HepG2 (cell line): ENCODE data around the gene CLCNKA. TPM values are rescaled to one million over a fixed set of nuclear protein-coding genes. Genes with fewer than 3 reads are reported as not detected.

ENCODE experiments used
- ATAC-seq: fragments of 200-7000 bp; cut with Tn5 transposase; 3 replicates; pipeline ENCODE4 v1.9.1; 2020; ENCODE audit warnings: mild to moderate bottlenecking, moderate library complexity
- BruUV-seq: library from RNA; stranded (reverse); fragments of 400-500 nt; replicated peaks from 2 replicates; lab custom pipeline; 2021; lab: Mats Ljungman, UMichigan
- CTCF ChIA-PET: fragments of 300-600 bp; formaldehyde crosslinking; extraction: SDS; loops from one replicate; lab custom pipeline; 2021; ENCODE audit warnings: low total read pairs, inconsistent platforms, low intra/inter-chr PET ratio; lab: Yijun Ruan, JAX
- POLR2A ChIA-PET: fragments of 350-600 bp; sonication (Branson Sonifier 250); formaldehyde crosslinking; loops from one replicate; lab custom pipeline; 2020; ENCODE audit warnings: antibody characterized with exemption, inconsistent platforms; lab: Yijun Ruan, JAX
- DNase-seq: peaks from one replicate; pipeline ENCODE4 v3.0.0-alpha.2; 2015; ENCODE audit warnings: low spot score
- FAIRE-seq: peaks from 3 replicates; lab custom pipeline; 2011; peaks lifted over from hg19 to GRCh38; lab: Jason Lieb, UNC
- H2AFZ ChIP-seq: one replicate; pipeline ENCODE4 v1.6.1; 2011; ENCODE audit warnings: low read length, inconsistent platforms
- H3K27ac ChIP-seq: fragments of 300-600 bp; 3 replicates; pipeline ENCODE4 v1.8.0; 2011; ENCODE audit warnings: mixed run types, mild to moderate bottlenecking, mixed read lengths, low read length, inconsistent platforms; ENCODE audit not compliant: insufficient read depth; ENCODE audit errors: extremely low read length
- H3K27me3 ChIP-seq, 2 experiments: fragments of 200-600 bp in 1 of 2; 2 replicates in 1 of 2; 3 replicates in 1 of 2; pipeline versions ENCODE4 v1.6.0 to v1.8.0; 2011; ENCODE audit warnings: low read length in 2 of 2, mild to moderate bottlenecking in 2 of 2, moderate library complexity in 2 of 2, inconsistent platforms in 1 of 2; ENCODE audit not compliant: insufficient read depth in 2 of 2, control insufficient read depth in 1 of 2
- H3K36me3 ChIP-seq, 2 experiments: fragments of 200-600 bp in 1 of 2; replicated peaks in 1 of 2; 2 replicates in 1 of 2; 3 replicates in 1 of 2; pipeline versions ENCODE4 v1.5.1 to v1.8.0; 2011; ENCODE audit warnings: low read length in 2 of 2, inconsistent platforms in 1 of 2; ENCODE audit not compliant: insufficient read depth in 2 of 2, control insufficient read depth in 1 of 2
- H3K4me1 ChIP-seq: 2 replicates; pipeline ENCODE4 v1.5.1; 2012; ENCODE audit warnings: low read length, inconsistent platforms; ENCODE audit not compliant: insufficient read depth
- H3K4me2 ChIP-seq: 2 replicates; pipeline ENCODE4 v1.6.0; 2011; ENCODE audit warnings: low read depth, low read length, inconsistent platforms
- H3K4me3 ChIP-seq, 3 experiments: fragments of 200-600 bp in 1 of 3; sonication (generic), shearing (Covaris generic) in 1 of 3; replicated peaks in 1 of 3; 2 replicates each; pipeline ENCODE4 v1.5.1; 2011 to 2016; ENCODE audit warnings: low read length in 3 of 3, inconsistent platforms in 2 of 3, low read depth in 2 of 3, mild to moderate bottlenecking in 2 of 3, control low read depth in 1 of 3, mixed read lengths in 1 of 3; ENCODE audit not compliant: insufficient read depth in 1 of 3
- H3K79me2 ChIP-seq: one replicate; pipeline ENCODE4 v1.6.1; 2011; ENCODE audit warnings: low read length, inconsistent platforms; ENCODE audit not compliant: insufficient read depth
- H3K9ac ChIP-seq: 2 replicates; pipeline ENCODE4 v1.6.0; 2011; ENCODE audit warnings: mild to moderate bottlenecking, low read depth, low read length, inconsistent platforms; ENCODE audit not compliant: insufficient read depth
- H3K9me3 ChIP-seq: 2 replicates; pipeline ENCODE4 v1.5.1; 2012; ENCODE audit warnings: mild to moderate bottlenecking, low read length
- H4K20me1 ChIP-seq: 2 replicates; pipeline ENCODE4 v1.6.0; 2011; ENCODE audit warnings: inconsistent platforms, mild to moderate bottlenecking, low read length, moderate library complexity; ENCODE audit not compliant: insufficient read depth
- BRF2 ChIP-seq: sonication (generic); formaldehyde crosslinking; IDR thresholded peaks from 2 replicates; pipeline ENCODE4 v1.8.1; 2022; ENCODE audit warnings: mild to moderate bottlenecking, missing genetic modification reagents
- GPN1 ChIP-seq: sonication (generic); formaldehyde crosslinking; IDR thresholded peaks from 2 replicates; pipeline ENCODE4 v1.5.1; 2020; ENCODE audit warnings: missing genetic modification reagents, borderline replicate concordance
- RBFOX2 ChIP-seq: fragments of 200-400 bp; formaldehyde crosslinking; IDR thresholded peaks from 2 replicates; pipeline ENCODE4 v1.6.1; 2017; ENCODE audit warnings: low read depth, mild to moderate bottlenecking, low read length
- SMARCC2 ChIP-seq: fragments of 450-650 bp; IDR thresholded peaks from 2 replicates; pipeline ENCODE4 v1.6.1; 2017; ENCODE audit warnings: antibody characterized with exemption, mild to moderate bottlenecking
- TFE3 ChIP-seq: IDR thresholded peaks from 2 replicates; pipeline ENCODE4 v1.6.1; 2016
- ZBTB3 ChIP-seq: sonication (generic); formaldehyde crosslinking; IDR thresholded peaks from 2 replicates; pipeline ENCODE4 v1.4.0; 2020; ENCODE audit warnings: low read depth, mild to moderate bottlenecking, moderate library complexity, missing genetic modification reagents, borderline replicate concordance
- ZNF143 ChIP-seq: sonication (generic); formaldehyde crosslinking; IDR thresholded peaks from 2 replicates; pipeline ENCODE4 v1.4.0; 2020; ENCODE audit warnings: missing genetic modification reagents
- ZNF225 ChIP-seq: sonication (generic); formaldehyde crosslinking; IDR thresholded peaks from 2 replicates; pipeline ENCODE4 v1.4.0; 2020; ENCODE audit warnings: mild to moderate bottlenecking, missing genetic modification reagents
- WGBS: methylation state at CpG from one replicate; pipeline ENCODE4 v1.1.6; 2017; ENCODE audit warnings: low lambda C conversion rate; 5-methylcytosine and 5-hydroxymethylcytosine counted together
- in situ Hi-C: cut with HindIII; loops from 2 replicates; pipeline ENCODE4 v1.10.0; 2017; ENCODE audit warnings: low pct_unique_long_range_greater_than_20kb; ENCODE audit not compliant: extremely low pct_ligation_motif_present
- intact Hi-C: fragments of 100-400 bp; cut with micrococcal nuclease; formaldehyde crosslinking; loops from one replicate; pipeline ENCODE4 v1.10.0; 2022; ENCODE audit not compliant: unreplicated experiment
- polyA plus RNA-seq, 8 experiments: library from polyadenylated mRNA; depleted of rRNA in 3 of 8; stranded (reverse) in 7 of 8; unstranded in 1 of 8; fragments of >200 nt; fragmentation: Illumina TruSeq in 4 of 8; extraction: Trizol in 4 of 8; gene quantifications; 2 replicates each; pipeline versions ENCODE4 v1.2.1 to v1.2.3, GENCODE V29; 2011 to 2016; ENCODE audit warnings: low read depth in 4 of 8, missing spikeins in 1 of 8, mixed read lengths in 1 of 8; ENCODE audit not compliant: insufficient read depth in 1 of 8
- total RNA-seq, 5 experiments: library from RNA; depleted of rRNA; stranded (reverse); fragments of >200 nt; fragmentation: Illumina TruSeq; extraction: Trizol; gene quantifications; 2 replicates each; pipeline ENCODE4 v1.2.3, GENCODE V29; 2016; ENCODE audit warnings: low read depth in 1 of 5
- TF ChIP-seq, protein P1 (sequence below): sonication (generic); formaldehyde crosslinking; IDR thresholded peaks from one replicate; pipeline ENCODE4 v1.5.1; 2020; ENCODE audit warnings: mild to moderate bottlenecking, missing genetic modification reagents; ENCODE audit errors: not compliant biosample characterization
- TF ChIP-seq, protein P2 (sequence below): sonication (generic); formaldehyde crosslinking; IDR thresholded peaks from 2 replicates; pipeline ENCODE4 v1.5.1; 2020; ENCODE audit warnings: mild to moderate bottlenecking, moderate library complexity, missing genetic modification reagents

The CLCNKA gene
- total and polyA plus RNA-seq, 2 of the 13 experiments (the other 11 are each of a cell fraction or from before 2014, with no cell fraction given): 0.03 TPM; not detected in 1

DNA sequence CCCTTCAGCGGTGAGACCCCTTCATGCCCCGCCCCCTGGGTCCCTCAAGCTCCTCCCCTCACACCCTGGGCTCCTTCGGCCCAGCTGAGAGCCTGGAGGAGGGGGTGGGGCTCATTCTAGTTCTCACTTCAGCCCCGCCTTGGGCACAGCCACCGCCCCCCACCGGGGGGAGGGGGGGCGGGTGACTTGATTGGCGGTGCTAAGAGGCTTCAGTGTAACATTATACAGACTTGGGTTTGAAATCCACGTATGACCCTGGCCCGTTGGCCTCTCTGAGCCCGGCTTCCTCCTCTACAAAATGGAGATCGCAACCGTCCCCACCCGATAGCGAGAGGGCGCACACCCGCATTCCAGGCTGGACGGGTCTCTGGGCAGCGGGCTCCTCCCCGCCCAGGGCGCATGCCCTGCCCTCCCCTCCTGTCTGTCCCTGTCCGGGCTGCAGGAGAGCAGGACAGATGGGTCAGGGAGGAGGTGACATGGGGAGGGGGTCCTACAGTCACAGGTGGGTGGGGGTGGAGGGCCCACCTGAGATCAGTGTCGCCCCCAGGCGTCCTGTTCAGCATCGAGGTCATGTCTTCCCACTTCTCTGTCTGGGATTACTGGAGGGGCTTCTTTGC is 26.8 kb downstream of the CLCNKA start (continued):
- TF ChIP-seq, protein P1, sequence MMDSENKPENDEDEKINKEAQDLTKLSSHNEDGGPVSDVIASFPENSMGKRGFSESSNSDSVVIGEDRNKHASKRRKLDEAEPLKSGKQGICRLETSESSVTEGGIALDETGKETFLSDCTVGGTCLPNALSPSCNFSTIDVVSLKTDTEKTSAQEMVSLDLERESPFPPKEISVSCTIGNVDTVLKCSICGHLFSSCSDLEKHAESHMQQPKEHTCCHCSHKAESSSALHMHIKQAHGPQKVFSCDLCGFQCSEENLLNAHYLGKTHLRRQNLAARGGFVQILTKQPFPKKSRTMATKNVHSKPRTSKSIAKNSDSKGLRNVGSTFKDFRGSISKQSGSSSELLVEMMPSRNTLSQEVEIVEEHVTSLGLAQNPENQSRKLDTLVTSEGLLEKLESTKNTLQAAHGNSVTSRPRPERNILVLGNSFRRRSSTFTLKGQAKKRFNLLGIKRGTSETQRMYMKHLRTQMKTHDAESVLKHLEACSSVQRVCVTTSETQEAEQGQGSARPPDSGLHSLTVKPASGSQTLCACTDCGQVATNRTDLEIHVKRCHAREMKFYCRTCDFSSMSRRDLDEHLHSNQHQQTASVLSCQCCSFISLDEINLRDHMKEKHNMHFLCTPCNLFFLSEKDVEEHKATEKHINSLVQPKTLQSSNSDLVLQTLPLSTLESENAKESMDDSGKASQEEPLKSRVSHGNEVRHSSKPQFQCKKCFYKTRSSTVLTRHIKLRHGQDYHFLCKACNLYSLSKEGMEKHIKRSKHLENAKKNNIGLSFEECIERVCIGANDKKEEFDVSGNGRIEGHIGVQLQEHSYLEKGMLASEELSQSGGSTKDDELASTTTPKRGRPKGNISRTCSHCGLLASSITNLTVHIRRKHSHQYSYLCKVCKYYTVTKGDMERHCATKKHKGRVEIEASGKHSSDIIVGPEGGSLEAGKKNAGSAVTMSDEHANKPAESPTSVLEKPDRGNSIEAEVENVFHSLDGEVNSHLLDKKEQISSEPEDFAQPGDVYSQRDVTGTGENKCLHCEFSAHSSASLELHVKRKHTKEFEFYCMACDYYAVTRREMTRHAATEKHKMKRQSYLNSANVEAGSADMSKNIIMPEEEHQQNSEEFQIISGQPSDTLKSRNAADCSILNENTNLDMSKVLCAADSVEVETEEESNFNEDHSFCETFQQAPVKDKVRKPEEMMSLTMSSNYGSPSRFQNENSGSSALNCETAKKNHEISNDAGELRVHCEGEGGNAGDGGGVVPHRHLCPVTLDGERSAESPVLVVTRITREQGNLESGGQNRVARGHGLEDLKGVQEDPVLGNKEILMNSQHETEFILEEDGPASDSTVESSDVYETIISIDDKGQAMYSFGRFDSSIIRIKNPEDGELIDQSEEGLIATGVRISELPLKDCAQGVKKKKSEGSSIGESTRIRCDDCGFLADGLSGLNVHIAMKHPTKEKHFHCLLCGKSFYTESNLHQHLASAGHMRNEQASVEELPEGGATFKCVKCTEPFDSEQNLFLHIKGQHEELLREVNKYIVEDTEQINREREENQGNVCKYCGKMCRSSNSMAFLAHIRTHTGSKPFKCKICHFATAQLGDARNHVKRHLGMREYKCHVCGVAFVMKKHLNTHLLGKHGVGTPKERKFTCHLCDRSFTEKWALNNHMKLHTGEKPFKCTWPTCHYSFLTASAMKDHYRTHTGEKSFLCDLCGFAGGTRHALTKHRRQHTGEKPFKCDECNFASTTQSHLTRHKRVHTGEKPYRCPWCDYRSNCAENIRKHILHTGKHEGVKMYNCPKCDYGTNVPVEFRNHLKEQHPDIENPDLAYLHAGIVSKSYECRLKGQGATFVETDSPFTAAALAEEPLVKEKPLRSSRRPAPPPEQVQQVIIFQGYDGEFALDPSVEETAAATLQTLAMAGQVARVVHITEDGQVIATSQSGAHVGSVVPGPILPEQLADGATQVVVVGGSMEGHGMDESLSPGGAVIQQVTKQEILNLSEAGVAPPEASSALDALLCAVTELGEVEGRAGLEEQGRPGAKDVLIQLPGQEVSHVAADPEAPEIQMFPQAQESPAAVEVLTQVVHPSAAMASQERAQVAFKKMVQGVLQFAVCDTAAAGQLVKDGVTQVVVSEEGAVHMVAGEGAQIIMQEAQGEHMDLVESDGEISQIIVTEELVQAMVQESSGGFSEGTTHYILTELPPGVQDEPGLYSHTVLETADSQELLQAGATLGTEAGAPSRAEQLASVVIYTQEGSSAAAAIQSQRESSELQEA (CRISPR knock-in tag): no peak

GRCh38 chr1:16050328-16050727 is 28.5 kb downstream of the CLCNKA start:
- in situ Hi-C loops (no loop called here), intact Hi-C loops (no loop called here)
- Histone ChIP-seq H3K9ac (no peak overlapping the region), H3K27me3 (peaks cover 6 to 43% of the 10 kb centered on the region in 2 experiments; a peak in 3 of 5 replicates), H4K20me1 (no peaks in the 10 kb centered on the region), H3K4me3 (no peak overlapping the region), H3K36me3 (no peaks in the 10 kb centered on the region), H2AFZ (no peak overlapping the region), H3K4me1 (peaks cover 10% of the 10 kb centered on the region), H3K27ac (no peak overlapping the region), H3K9me3 (no peaks in the 10 kb centered on the region), H3K79me2 (no peaks in the 10 kb centered on the region), H3K4me2 (no peak overlapping the region)
- no TSS peak for BruUV-seq
- ChIA-PET CTCF (no interaction called here), POLR2A (no interaction called here)
- 0% methylated on average over 1 of the region's 7 CpGs for WGBS
- DNase-seq (no peak), FAIRE-seq (no peak), ATAC-seq (no peak)
- TF ChIP-seq GPN1 (CRISPR knock-in tag) (no peak), ZBTB3 (CRISPR knock-in tag) (no peak), ZNF225 (CRISPR knock-in tag) (no peak), RBFOX2 (no peak), BRF2 (no peak), TFE3 (CRISPR knock-in tag) (no peak), ZNF143 (CRISPR knock-in tag) (no peak), SMARCC2 (no peak)
- TF ChIP-seq, protein P2, sequence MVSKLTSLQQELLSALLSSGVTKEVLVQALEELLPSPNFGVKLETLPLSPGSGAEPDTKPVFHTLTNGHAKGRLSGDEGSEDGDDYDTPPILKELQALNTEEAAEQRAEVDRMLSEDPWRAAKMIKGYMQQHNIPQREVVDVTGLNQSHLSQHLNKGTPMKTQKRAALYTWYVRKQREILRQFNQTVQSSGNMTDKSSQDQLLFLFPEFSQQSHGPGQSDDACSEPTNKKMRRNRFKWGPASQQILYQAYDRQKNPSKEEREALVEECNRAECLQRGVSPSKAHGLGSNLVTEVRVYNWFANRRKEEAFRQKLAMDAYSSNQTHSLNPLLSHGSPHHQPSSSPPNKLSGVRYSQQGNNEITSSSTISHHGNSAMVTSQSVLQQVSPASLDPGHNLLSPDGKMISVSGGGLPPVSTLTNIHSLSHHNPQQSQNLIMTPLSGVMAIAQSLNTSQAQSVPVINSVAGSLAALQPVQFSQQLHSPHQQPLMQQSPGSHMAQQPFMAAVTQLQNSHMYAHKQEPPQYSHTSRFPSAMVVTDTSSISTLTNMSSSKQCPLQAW (CRISPR knock-in tag): no peak
